ENCODE measurements around the gene HPS1.

GRCh38 chr10:98391065-98391464, 55.7 kb downstream of the HPS1 start:
- TF ChIP-seq CEBPB (IDR thresholded peaks at IDR 0.05; ENCODE audit: low read depth, low read length): no peak
- no peak for TF ChIP-seq RFX5 (IDR thresholded peaks at IDR 0.05; ENCODE audit: low read depth, low read length)
- TF ChIP-seq USF2 (IDR thresholded peaks at IDR 0.05; ENCODE audit: low read depth, low read length): no peak
- no peak for TF ChIP-seq CTCF (conservative IDR thresholded peaks at IDR 0.05; ENCODE audit: low read depth, low read length)

Data from IMR-90 (cell line).